Measurements from ENCODE around the gene SPINK5.

GRCh38 chr5:148075529-148075928, 11.7 kb downstream of the SPINK5 start:
- no peak for TF ChIP-seq YY1 (IDR thresholded peaks at IDR 0.05; ENCODE audit: insufficient read depth, insufficient read length)
- TF ChIP-seq SUZ12 (IDR thresholded peaks at IDR 0.05; ENCODE audit: extremely low read depth, insufficient read depth, insufficient read length), result no peak
